ENCODE data around the gene ISM2. TPM values are rescaled to one million over a fixed set of nuclear protein-coding genes. Genes with fewer than 3 reads are reported as not detected.

Gene ISM2
- total and polyA plus RNA-seq, 2 donors (not counting 1 experiment from before 2014, with no cell fraction given) = 0.30 TPM; not detected in 1

DNA sequence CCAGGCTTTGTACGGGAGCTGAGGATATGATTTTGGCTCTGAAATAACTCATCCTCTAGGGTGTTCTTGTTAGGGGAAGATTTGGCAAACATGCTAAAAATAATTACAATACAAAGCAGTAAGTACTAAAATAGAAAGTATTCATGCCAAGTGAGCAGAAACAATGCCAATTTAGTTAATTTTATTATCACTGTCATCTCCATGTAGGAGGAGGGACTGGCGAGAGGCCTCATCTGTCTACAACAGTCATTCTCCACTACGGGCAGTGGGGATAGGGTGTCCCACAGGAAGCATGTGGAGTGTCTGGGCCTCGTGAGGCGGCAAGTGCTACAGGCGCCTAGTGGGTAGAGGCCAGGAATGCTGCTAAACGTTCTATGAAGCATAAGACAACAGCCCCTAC, 3.3 kb downstream of the ISM2 start:
- H3K9ac ChIP-seq (ENCODE audit: low read length) = no peak overlapping the region
- Mint-ChIP-seq H3K4me1 (peaks cover 16% of the 10 kb centered on the region), H3K4me3 (no peak overlapping the region), H3K27ac (no peak overlapping the region), H3K27me3 (peaks cover 20% of the 10 kb centered on the region), H3K9me3 (ENCODE audit: insufficient read depth) (no peaks in the 10 kb centered on the region)
- intact Hi-C loops (cut with micrococcal nuclease) = no loop called here
- peaks cover 16 to 17% of the 10 kb centered on the region in 2 donors for H3K4me1 ChIP-seq (ENCODE audit: control insufficient read depth in 2 of 2, insufficient read depth in 2 of 2, low read length in 2 of 2)
- H3K9me3 ChIP-seq (ENCODE audit: control extremely low read depth in 1 of 3, control insufficient read depth in 2 of 3, insufficient read depth in 1 of 3, low read length in 2 of 3) = peaks cover 0 to 8% (median 0%) of the 10 kb centered on the region in 3 donors
- WGBS (ENCODE audit: insufficient coverage) = no CpG with 5 or more reads among the region's 7 CpGs
- H3K4me2 ChIP-seq (replicated peaks; ENCODE audit: low read depth, low read length, poor library complexity, severe bottlenecking) = no peak overlapping the region
- no peak for DNase-seq
- ChIA-PET CTCF (no interaction called here), POLR2A (no interaction called here)
- H3K27me3 ChIP-seq (replicated peaks in 1 of 4; ENCODE audit: control extremely low read depth in 1 of 4, control insufficient read depth in 3 of 4, insufficient read depth in 4 of 4, low read length in 3 of 4) = peaks cover 0 to 32% (median 10%) of the 10 kb centered on the region in 4 experiments
- no peaks in the 10 kb centered on the region for H4K20me1 ChIP-seq (ENCODE audit: control insufficient read depth, insufficient read depth, low read length, poor library complexity, severe bottlenecking)
- H2AFZ ChIP-seq (ENCODE audit: insufficient read depth, low read depth, low read length, poor library complexity, severe bottlenecking) = no peak overlapping the region
- H3K4me3 ChIP-seq (ENCODE audit: control extremely low read depth in 1 of 5, extremely low read depth in 1 of 5, insufficient read depth in 1 of 5, low read depth in 2 of 5, low read length in 4 of 5) = no peak overlapping the region
- H3K36me3 ChIP-seq (replicated peaks in 1 of 2; ENCODE audit: control extremely low read depth in 1 of 2, control insufficient read depth in 1 of 2, extremely low read depth in 1 of 2, insufficient read depth in 2 of 2, low read length in 1 of 2) = no peaks in the 10 kb centered on the region
- no peaks in the 10 kb centered on the region for H3K79me2 ChIP-seq (ENCODE audit: control insufficient read depth, insufficient read depth, low read length)
- TF ChIP-seq EZH2 (IDR thresholded peaks at IDR 0.05; ENCODE audit: borderline replicate concordance, insufficient read depth, low read depth, low read length, poor library complexity, severe bottlenecking) = no peak
- TF ChIP-seq, protein P1, sequence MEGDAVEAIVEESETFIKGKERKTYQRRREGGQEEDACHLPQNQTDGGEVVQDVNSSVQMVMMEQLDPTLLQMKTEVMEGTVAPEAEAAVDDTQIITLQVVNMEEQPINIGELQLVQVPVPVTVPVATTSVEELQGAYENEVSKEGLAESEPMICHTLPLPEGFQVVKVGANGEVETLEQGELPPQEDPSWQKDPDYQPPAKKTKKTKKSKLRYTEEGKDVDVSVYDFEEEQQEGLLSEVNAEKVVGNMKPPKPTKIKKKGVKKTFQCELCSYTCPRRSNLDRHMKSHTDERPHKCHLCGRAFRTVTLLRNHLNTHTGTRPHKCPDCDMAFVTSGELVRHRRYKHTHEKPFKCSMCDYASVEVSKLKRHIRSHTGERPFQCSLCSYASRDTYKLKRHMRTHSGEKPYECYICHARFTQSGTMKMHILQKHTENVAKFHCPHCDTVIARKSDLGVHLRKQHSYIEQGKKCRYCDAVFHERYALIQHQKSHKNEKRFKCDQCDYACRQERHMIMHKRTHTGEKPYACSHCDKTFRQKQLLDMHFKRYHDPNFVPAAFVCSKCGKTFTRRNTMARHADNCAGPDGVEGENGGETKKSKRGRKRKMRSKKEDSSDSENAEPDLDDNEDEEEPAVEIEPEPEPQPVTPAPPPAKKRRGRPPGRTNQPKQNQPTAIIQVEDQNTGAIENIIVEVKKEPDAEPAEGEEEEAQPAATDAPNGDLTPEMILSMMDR (IDR thresholded peaks at IDR 0.05) = no peak
- ATAC-seq (ENCODE audit: low read depth) = no peak
- H3K27ac ChIP-seq (ENCODE audit: low read length in 2 of 2) = no peak overlapping the region

DNA sequence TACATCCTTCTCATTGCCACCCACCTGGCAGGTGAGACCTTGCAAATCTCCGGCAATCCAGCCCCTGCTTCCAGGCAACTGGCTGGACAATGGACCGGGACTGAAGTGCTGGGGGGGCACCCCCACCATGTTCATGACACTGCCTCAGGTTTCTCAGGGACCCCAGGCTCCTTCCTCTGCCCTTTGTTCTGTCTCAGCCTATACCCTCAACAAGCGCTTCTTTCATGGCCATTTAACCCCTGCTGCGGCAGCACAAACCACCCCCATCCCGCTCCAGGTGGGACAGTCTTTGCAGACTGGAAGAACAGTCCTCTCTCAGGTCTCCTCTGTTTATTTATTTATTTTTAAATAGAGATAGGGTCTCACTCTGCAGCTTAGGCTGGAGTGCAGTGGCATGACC, 7.6 kb downstream of the ISM2 start:
- Histone ChIP-seq H3K4me2 (replicated peaks; ENCODE audit: low read depth, low read length, poor library complexity, severe bottlenecking) (no peak overlapping the region), H4K20me1 (ENCODE audit: control insufficient read depth, insufficient read depth, low read length, poor library complexity, severe bottlenecking) (no peaks in the 10 kb centered on the region), H3K27me3 (replicated peaks in 1 of 4; ENCODE audit: control extremely low read depth in 1 of 4, control insufficient read depth in 3 of 4, insufficient read depth in 4 of 4, low read length in 3 of 4) (no peaks in the 10 kb centered on the region), H3K4me3 (ENCODE audit: control extremely low read depth in 1 of 5, extremely low read depth in 1 of 5, insufficient read depth in 1 of 5, low read depth in 2 of 5, low read length in 4 of 5) (no peak overlapping the region), H3K36me3 (replicated peaks in 1 of 2; ENCODE audit: control extremely low read depth in 1 of 2, control insufficient read depth in 1 of 2, extremely low read depth in 1 of 2, insufficient read depth in 2 of 2, low read length in 1 of 2) (no peaks in the 10 kb centered on the region), H2AFZ (ENCODE audit: insufficient read depth, low read depth, low read length, poor library complexity, severe bottlenecking) (no peak overlapping the region), H3K4me1 (ENCODE audit: control insufficient read depth in 2 of 2, insufficient read depth in 2 of 2, low read length in 2 of 2) (no peaks in the 10 kb centered on the region), H3K9ac (ENCODE audit: low read length) (no peak overlapping the region), H3K27ac (ENCODE audit: low read length in 2 of 2) (no peak overlapping the region), H3K9me3 (ENCODE audit: control extremely low read depth in 1 of 3, control insufficient read depth in 2 of 3, insufficient read depth in 1 of 3, low read length in 2 of 3) (no peaks in the 10 kb centered on the region), H3K79me2 (ENCODE audit: control insufficient read depth, insufficient read depth, low read length) (no peaks in the 10 kb centered on the region)
- H3K27me3 Mint-ChIP-seq = peaks cover 4% of the 10 kb centered on the region
- WGBS (ENCODE audit: insufficient coverage) = 100% methylated on average over 4 of the region's 5 CpGs
- CTCF ChIA-PET = no interaction called here
- ATAC-seq (ENCODE audit: low read depth) = no peak
- no peak overlapping the region for H3K4me3 Mint-ChIP-seq
- TF ChIP-seq EZH2 (IDR thresholded peaks at IDR 0.05; ENCODE audit: borderline replicate concordance, insufficient read depth, low read depth, low read length, poor library complexity, severe bottlenecking) = no peak
- TF ChIP-seq, protein P1 (IDR thresholded peaks at IDR 0.05) = no peak
- no peak for DNase-seq
- H3K4me1 Mint-ChIP-seq = no peaks in the 10 kb centered on the region
- no peaks in the 10 kb centered on the region for H3K9me3 Mint-ChIP-seq (ENCODE audit: insufficient read depth)
- POLR2A ChIA-PET = no interaction called here
- intact Hi-C loops (cut with micrococcal nuclease) = no loop called here
- no peak overlapping the region for H3K27ac Mint-ChIP-seq
